ENCODE measurements around the gene DRC1. TPM values are rescaled to one million over a fixed set of nuclear protein-coding genes. Genes with fewer than 3 reads are reported as not detected.

DRC1 gene
- polyA plus RNA-seq, 1 experiment, result 0.05 TPM

DNA sequence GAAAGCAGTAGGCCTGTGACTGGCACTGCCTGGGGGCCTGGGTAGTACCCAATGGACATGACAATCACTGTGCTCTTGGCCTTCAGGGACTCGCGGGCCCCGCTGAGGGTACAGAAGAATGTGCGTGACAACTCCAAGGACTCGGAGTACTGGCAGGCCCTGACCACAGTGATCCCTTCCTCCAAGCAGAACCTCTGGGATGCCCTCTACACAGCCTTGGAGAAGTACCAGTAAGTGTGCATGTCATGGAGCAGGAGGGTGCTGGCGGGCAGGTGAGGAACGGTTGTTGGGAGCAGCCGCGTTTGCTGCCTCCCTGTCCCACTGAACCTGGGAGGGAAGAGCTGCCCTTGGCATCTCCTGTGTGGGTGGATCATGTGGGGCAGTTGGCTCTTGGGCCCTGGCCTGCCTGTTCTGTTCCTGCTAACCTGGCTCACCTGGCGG, 52.9 kb downstream of the DRC1 start:
- CTCF ChIA-PET, result no interaction called here
- POLR2A ChIA-PET, result no interaction called here
- H3K36me3 ChIP-seq (ENCODE audit: control insufficient read depth, insufficient read depth, low read length), result no peaks in the 10 kb centered on the region
- H3K4me3 ChIP-seq (ENCODE audit: low read depth, low read length), result no peak overlapping the region
- TF ChIP-seq, protein P1, sequence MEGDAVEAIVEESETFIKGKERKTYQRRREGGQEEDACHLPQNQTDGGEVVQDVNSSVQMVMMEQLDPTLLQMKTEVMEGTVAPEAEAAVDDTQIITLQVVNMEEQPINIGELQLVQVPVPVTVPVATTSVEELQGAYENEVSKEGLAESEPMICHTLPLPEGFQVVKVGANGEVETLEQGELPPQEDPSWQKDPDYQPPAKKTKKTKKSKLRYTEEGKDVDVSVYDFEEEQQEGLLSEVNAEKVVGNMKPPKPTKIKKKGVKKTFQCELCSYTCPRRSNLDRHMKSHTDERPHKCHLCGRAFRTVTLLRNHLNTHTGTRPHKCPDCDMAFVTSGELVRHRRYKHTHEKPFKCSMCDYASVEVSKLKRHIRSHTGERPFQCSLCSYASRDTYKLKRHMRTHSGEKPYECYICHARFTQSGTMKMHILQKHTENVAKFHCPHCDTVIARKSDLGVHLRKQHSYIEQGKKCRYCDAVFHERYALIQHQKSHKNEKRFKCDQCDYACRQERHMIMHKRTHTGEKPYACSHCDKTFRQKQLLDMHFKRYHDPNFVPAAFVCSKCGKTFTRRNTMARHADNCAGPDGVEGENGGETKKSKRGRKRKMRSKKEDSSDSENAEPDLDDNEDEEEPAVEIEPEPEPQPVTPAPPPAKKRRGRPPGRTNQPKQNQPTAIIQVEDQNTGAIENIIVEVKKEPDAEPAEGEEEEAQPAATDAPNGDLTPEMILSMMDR (IDR thresholded peaks at IDR 0.05; ENCODE audit: insufficient read depth, low read depth, low read length), result no peak
- no peak for DNase-seq (ENCODE audit: low read depth)
- H3K27me3 ChIP-seq (ENCODE audit: control insufficient read depth, insufficient read depth, low read length), result no peaks in the 10 kb centered on the region; the same call in none of the 2 replicates

DNA sequence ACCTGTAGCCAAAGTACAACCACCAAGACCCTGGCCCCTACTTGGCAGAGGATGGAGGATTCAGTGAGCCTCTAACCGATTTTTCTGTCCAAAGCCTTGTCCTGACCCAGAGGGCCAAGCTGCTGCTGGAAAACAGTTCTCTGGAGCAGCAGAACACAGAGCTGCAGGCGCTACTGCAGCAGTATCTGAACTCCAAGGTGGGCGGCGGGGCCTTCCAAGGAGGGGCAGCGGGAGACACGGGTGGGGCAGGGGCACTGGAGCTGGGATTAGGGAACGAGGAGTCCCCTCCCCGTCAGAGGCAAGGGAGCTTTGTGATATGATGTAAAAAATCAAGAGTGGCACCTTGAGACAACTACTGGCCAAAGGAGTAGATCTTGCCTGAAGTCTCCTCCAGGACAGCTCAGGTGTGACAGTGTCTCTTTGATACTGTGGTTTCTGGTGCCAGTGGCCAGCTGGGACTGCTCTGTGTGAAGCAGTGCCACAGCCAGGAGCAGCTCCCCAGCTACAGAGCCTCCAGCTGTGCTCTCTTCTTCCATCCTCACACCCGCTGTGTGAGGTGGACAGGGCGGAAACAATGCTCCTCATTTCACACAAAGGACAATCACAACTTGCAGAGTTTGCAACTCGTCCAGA, 53.4 kb downstream of the DRC1 start:
- TF ChIP-seq, protein P1 (IDR thresholded peaks at IDR 0.05; ENCODE audit: insufficient read depth, low read depth, low read length), result no peak
- ChIA-PET CTCF (no interaction called here), POLR2A (no interaction called here)
- peaks cover 2% of the 10 kb centered on the region for H3K27me3 ChIP-seq (ENCODE audit: control insufficient read depth, insufficient read depth, low read length)
- no peaks in the 10 kb centered on the region for H3K36me3 ChIP-seq (ENCODE audit: control insufficient read depth, insufficient read depth, low read length)
- no peak for DNase-seq (ENCODE audit: low read depth)
- no peak overlapping the region for H3K4me3 ChIP-seq (ENCODE audit: low read depth, low read length)

DNA sequence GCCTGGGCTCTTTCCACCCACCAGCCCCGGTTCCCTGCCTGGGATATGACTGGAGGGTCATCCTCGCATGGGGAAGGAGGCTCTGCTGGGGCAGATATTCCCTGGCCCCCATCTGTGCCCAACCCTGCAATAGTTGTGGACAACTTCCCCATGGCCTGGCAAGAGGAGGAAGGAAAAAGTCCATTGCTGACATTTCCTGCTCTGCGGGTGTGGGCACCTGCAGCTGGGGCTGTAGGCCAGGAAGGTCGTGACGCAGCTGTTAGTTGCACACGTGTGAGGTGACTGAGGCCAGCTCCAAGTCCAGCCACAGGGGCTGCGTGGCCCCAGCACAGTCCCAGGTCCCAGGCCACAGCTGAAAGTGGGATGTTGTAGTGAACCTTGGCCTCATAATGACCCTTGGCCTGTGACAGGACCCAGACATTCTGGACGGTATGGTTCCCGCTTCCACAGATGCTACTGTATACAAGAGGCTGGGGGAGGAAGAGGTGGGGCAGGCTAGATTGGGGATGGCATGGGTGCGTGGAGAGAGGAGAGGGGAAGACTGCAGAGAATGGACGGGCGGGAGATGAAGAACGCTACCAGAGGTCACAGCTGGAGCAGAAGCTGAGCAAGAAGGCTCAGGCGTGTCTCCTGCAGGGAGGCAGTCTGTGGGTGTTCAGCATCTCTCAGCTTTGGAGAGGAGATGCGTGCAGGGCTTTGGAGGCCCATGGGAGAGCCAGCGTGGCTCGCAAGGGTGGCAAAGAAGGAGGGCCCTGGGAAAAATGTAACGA, 54.1 kb downstream of the DRC1 start:
- TF ChIP-seq, protein P1 (IDR thresholded peaks at IDR 0.05; ENCODE audit: insufficient read depth, low read depth, low read length), result no peak
- H3K36me3 ChIP-seq (ENCODE audit: control insufficient read depth, insufficient read depth, low read length), result no peaks in the 10 kb centered on the region
- ChIA-PET POLR2A (no interaction called here), CTCF (no interaction called here)
- no peak overlapping the region for H3K4me3 ChIP-seq (ENCODE audit: low read depth, low read length)
- no peak for DNase-seq (ENCODE audit: low read depth)
- H3K27me3 ChIP-seq (ENCODE audit: control insufficient read depth, insufficient read depth, low read length), result peaks cover 4% of the 10 kb centered on the region

DNA sequence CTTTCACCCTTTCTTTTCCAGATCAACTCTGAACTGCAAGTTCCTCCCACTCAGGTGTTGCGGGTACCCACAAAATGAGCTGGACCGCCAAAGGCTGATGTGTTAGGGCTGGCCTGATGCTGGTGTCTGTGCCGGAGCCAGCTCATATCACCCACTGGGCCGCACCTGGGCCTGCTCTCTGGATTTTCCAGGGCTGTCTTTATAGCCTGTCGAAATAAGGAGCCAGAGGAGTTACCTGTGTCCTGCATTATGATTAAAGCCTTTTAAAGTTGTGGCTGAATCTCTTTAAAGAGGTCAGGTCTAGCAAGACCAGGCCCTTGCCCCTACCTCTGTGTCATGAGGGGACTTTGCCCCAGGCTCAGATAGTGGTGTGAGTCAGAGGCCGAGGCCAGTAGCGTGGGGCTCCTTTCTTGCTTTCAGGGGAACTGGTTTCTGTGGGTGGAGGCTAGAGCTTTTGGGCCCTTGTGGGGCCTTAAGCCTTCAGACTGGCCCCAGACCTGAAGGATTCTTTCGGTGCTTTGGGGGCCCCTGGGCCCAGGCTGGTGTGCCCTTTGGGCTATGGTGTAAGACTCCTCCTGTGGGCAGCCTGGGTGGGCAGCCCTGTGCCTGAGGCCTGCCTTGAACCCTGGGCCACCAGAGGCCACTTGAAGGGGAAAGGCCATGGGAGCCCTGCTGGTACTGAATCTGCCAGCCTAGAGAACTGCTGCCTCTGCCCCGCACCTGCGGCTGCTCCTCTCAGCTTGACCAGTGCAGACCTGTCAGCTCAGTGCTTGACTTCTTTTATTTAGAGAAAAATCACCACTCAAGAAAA, 54.9 kb downstream of the DRC1 start:
- ChIA-PET POLR2A (no interaction called here), CTCF (no interaction called here)
- no peak for DNase-seq (ENCODE audit: low read depth)
- Histone ChIP-seq H3K36me3 (ENCODE audit: control insufficient read depth, insufficient read depth, low read length) (no peaks in the 10 kb centered on the region), H3K27me3 (ENCODE audit: control insufficient read depth, insufficient read depth, low read length) (peaks cover 4% of the 10 kb centered on the region), H3K4me3 (ENCODE audit: low read depth, low read length) (no peak overlapping the region)
- TF ChIP-seq, protein P1 (IDR thresholded peaks at IDR 0.05; ENCODE audit: insufficient read depth, low read depth, low read length), result no peak

DNA sequence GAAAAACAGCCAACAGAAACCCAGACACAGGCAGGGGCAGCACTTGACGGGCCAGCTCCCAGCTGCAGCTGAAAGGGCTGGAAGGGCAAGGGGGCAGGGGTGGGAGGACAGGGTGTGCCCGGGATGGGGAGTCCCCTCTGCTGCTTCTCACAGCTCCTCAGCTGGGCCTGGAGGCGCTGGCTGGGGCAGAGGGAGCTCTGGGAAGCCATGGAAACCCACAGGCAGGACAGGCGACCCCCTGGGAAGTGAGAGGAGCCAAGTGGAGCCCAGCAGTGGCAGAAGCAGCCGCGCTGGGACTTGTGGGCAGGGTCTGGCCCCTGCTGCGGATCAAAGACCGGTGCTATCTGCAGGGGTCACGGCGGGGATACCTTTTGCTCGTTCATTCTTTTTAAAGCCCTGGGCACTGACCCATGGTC, 55.5 kb downstream of the DRC1 start:
- TF ChIP-seq, protein P1 (IDR thresholded peaks at IDR 0.05; ENCODE audit: insufficient read depth, low read depth, low read length), result no peak
- peaks cover 4% of the 10 kb centered on the region for H3K27me3 ChIP-seq (ENCODE audit: control insufficient read depth, insufficient read depth, low read length)
- H3K4me3 ChIP-seq (ENCODE audit: low read depth, low read length), result no peak overlapping the region
- ChIA-PET CTCF (interaction anchor here (1.0 kb wide), 1 partner anchor 49 kb away, joined by 3 read pairs; no protein-coding TSS in a partner anchor), POLR2A (no interaction called here)
- no peaks in the 10 kb centered on the region for H3K36me3 ChIP-seq (ENCODE audit: control insufficient read depth, insufficient read depth, low read length)
- no peak for DNase-seq (ENCODE audit: low read depth)
